ENCODE results near the gene SYT6. TPM values are rescaled to one million over a fixed set of nuclear protein-coding genes. Genes with fewer than 3 reads are reported as not detected.

The SYT6 gene
- total and polyA plus RNA-seq, 2 of the 13 experiments (the other 11 are each of a cell fraction or from before 2014, with no cell fraction given): not detected

GRCh38 chr1:114107474-114108435 is 45.9 kb downstream of the SYT6 start:
- no peak for FAIRE-seq
- H3K27ac ChIP-seq (ENCODE audit: extremely low read length, insufficient read depth, low read length): no peak overlapping the region
- CTCF ChIA-PET (ENCODE audit: low intra/inter-chr PET ratio, low total read pairs): no interaction called here

More at GRCh38 chr1:114107474-114108435, 45.9 kb downstream of the SYT6 start:
- H3K79me2 ChIP-seq (ENCODE audit: insufficient read depth, low read length): no peaks in the 10 kb centered on the region
- TF ChIP-seq CCAR2 (optimal IDR thresholded peaks at IDR 0.05; ENCODE audit: low read depth, low read length) (no peak), HMGA1 (CRISPR knock-in tag; conservative IDR thresholded peaks at IDR 0.05) (no peak), STAG1 (CRISPR knock-in tag; IDR thresholded peaks at IDR 0.05) (peak; percentile 28; the same call in 1 of the 2 replicates), ZMYM3 (CRISPR knock-in tag; IDR thresholded peaks at IDR 0.05) (no peak), CHD4 (IDR thresholded peaks at IDR 0.05; ENCODE audit: borderline replicate concordance, low read length) (no peak), CTCF (CRISPR knock-in tag; IDR thresholded peaks at IDR 0.05) (peak; percentile 33), MTF2 (CRISPR knock-in tag; IDR thresholded peaks at IDR 0.05; ENCODE audit: borderline replicate concordance) (no peak), ZNF235 (CRISPR knock-in tag; IDR thresholded peaks at IDR 0.05; ENCODE audit: borderline replicate concordance) (no peak)
- WGBS (ENCODE audit: low lambda C conversion rate): 16% methylated on average over 7 of the region's 7 CpGs
- H4K20me1 ChIP-seq (ENCODE audit: insufficient read depth, low read length): no peaks in the 10 kb centered on the region
- no peaks in the 10 kb centered on the region for H3K9me3 ChIP-seq (ENCODE audit: low read length)
- H3K27me3 ChIP-seq (ENCODE audit: control insufficient read depth in 1 of 2, insufficient read depth in 2 of 2, low read length in 2 of 2): peaks cover 0 to 10% of the 10 kb centered on the region in 2 experiments; a peak in 2 of 5 replicates
- H3K4me2 ChIP-seq (ENCODE audit: low read depth, low read length): no peak overlapping the region
- in situ Hi-C loops (cut with HindIII; ENCODE audit: extremely low pct_ligation_motif_present, low pct_unique_long_range_greater_than_20kb): no loop called here
- no peaks in the 10 kb centered on the region for H3K36me3 ChIP-seq (replicated peaks in 1 of 2; ENCODE audit: control insufficient read depth in 1 of 2, insufficient read depth in 2 of 2, low read length in 2 of 2)
- H3K4me3 ChIP-seq (replicated peaks in 1 of 3; ENCODE audit: insufficient read depth in 1 of 3, low read depth in 2 of 3, low read length in 3 of 3): no peak overlapping the region
- BruUV-seq (replicated peaks): no TSS peak
- H3K9ac ChIP-seq (ENCODE audit: insufficient read depth, low read depth, low read length): no peak overlapping the region
- POLR2A ChIA-PET: no interaction called here
- no peaks in the 10 kb centered on the region for H3K4me1 ChIP-seq (ENCODE audit: insufficient read depth, low read length)
- intact Hi-C loops (cut with micrococcal nuclease; ENCODE audit: unreplicated experiment): no loop called here
- peak; percentile 66 for ATAC-seq
- no peak for DNase-seq (ENCODE audit: low spot score)
- H2AFZ ChIP-seq (ENCODE audit: low read length): no peak overlapping the region

Data from HepG2 (cell line).